Dedifferentiated amniotic fluid mesenchymal stem cell (primary cell): ENCODE results near the gene FBXL2.
"Not testable (repeated sequence)": the region's sequence is repeated elsewhere in the genome, so short reads cannot be mapped to it uniquely, and the experiment has no call there.

Experiments used
- DNase-seq: peaks from one replicate; pipeline ENCODE4 v3.0.0-alpha.2; 2016; ENCODE audit errors: extremely low spot score

FBXL2 gene

GRCh38 chr3:33385423-33385822 lies 108.2 kb downstream of the FBXL2 start:
- DNase-seq: no peak

- DNase-seq: no peak
These were observed 109.4 kb downstream of the FBXL2 start for GRCh38 chr3:33386631-33387030.

- DNase-seq: no peak
These were observed 111.3 kb downstream of the FBXL2 start for GRCh38 chr3:33388374-33389100.

- no peak for DNase-seq
These were observed 112.7 kb downstream of the FBXL2 start for GRCh38 chr3:33389908-33390307.

- no peak for DNase-seq
These were observed 114.2 kb downstream of the FBXL2 start for GRCh38 chr3:33391255-33391995.

GRCh38 chr3:33392144-33392543 lies 114.9 kb downstream of the FBXL2 start:
- no peak for DNase-seq

GRCh38 chr3:33392703-33393125 lies 115.5 kb downstream of the FBXL2 start:
- peak; percentile 64 for DNase-seq

- DNase-seq: no peak
These were observed 117.3 kb downstream of the FBXL2 start for GRCh38 chr3:33394403-33395054.

- DNase-seq: no peak
These were observed 118.7 kb downstream of the FBXL2 start for GRCh38 chr3:33395900-33396299.

GRCh38 chr3:33398410-33398809 lies 121.2 kb downstream of the FBXL2 start:
- no peak for DNase-seq

GRCh38 chr3:33401781-33402180 lies 124.5 kb downstream of the FBXL2 start:
- no peak for DNase-seq

- no peak for DNase-seq
These were observed 125.7 kb downstream of the FBXL2 start for GRCh38 chr3:33402936-33403335.

GRCh38 chr3:33403756-33404155 lies 126.5 kb downstream of the FBXL2 start:
- DNase-seq: no peak

- not testable (repeated sequence) for DNase-seq
These were observed 133.6 kb downstream of the FBXL2 start for GRCh38 chr3:33410816-33411215.

GRCh38 chr3:33417066-33417673 lies 139.9 kb downstream of the FBXL2 start:
- DNase-seq: no peak

- no peak for DNase-seq
These were observed 142.7 kb downstream of the FBXL2 start for GRCh38 chr3:33419948-33420347.

GRCh38 chr3:33420966-33421365 lies 143.7 kb downstream of the FBXL2 start:
- DNase-seq: no peak

GRCh38 chr3:33424606-33425452 lies 147.6 kb downstream of the FBXL2 start:
- no peak for DNase-seq

- DNase-seq: no peak
These were observed 148.2 kb downstream of the FBXL2 start for GRCh38 chr3:33425453-33425852.

- DNase-seq: no peak
These were observed 148.8 kb downstream of the FBXL2 start for GRCh38 chr3:33426068-33426467.

- no peak for DNase-seq
These were observed 149.5 kb downstream of the FBXL2 start for GRCh38 chr3:33426630-33427317.
